Fibroblast of peridontal ligament (primary cell): ENCODE results near the gene PRRT1.
A peak's percentile ranks its signal among the peaks of the same experiment; 100 is the strongest.
"Not testable (repeated sequence)": the region's sequence is repeated elsewhere in the genome, so short reads cannot be mapped to it uniquely, and the experiment has no call there.

Experiments used
- DNase-seq: peaks from one replicate; pipeline ENCODE4 v3.0.0-alpha.2; 2010; ENCODE audit errors: extremely low read depth

PRRT1 gene

DNA sequence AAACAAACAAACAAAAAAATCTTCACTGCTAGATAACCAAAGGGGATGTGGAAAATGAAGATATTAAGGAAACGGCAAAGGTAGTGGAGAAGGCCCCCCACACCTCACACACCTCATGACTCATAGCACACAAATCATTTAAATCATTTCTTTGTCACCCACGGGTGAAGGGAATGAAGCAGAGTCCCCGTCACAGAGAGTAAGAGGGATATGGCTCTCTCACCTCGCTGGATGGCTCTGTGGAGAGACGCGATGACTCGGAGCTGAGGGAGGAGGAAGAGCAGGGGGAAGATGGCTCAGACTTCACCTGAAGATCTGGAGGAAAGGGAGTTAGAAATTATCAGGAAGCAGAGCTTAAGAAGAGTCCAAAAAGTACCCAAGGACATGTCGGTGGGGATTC is 24.9 kb downstream of the PRRT1 start:
- DNase-seq, result no peak

DNA sequence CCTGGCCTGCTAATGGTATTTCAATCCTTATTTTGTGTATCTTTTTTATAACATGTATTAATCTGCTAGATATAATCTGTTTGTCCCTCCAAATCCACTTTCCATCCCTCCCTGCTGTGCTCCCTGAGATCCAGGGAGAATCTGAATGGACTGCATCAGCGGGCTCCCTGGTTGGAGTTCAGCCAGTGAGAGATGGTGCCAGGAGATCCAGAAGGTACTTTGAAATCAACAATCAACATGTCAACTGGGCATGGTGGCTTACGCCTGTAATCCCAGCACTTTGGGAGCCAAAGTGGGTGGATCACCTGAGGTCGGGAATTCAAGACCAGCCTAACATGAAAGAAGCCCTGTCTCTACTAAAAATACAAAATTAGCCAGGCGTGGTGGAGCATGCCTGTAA is 28.1 kb downstream of the PRRT1 start:
- DNase-seq, result no peak

DNA sequence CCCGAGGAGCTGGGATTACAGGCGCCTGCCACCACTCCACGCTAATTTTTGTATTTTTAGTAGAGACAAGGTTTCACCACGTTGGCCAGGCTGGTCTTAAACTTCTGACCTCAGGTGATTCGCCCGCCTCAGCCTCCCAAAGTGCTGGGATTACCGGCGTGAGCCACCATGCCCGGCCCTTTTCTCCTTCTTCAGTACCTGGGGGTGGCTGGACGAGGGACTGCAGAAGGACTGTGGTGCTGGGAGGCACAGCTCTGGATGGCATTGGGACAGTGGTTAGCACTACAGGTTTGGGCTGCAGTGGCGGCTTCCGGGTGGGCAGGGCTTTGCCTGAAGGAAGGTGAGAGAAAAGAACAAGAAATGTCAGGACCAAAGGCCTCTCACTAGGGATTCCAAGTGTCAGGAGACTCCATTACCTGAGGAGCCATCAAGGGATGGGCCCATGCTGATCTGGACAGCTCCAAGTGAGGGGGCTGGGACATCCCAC is 31.1 kb downstream of the PRRT1 start:
- no peak for DNase-seq

DNA sequence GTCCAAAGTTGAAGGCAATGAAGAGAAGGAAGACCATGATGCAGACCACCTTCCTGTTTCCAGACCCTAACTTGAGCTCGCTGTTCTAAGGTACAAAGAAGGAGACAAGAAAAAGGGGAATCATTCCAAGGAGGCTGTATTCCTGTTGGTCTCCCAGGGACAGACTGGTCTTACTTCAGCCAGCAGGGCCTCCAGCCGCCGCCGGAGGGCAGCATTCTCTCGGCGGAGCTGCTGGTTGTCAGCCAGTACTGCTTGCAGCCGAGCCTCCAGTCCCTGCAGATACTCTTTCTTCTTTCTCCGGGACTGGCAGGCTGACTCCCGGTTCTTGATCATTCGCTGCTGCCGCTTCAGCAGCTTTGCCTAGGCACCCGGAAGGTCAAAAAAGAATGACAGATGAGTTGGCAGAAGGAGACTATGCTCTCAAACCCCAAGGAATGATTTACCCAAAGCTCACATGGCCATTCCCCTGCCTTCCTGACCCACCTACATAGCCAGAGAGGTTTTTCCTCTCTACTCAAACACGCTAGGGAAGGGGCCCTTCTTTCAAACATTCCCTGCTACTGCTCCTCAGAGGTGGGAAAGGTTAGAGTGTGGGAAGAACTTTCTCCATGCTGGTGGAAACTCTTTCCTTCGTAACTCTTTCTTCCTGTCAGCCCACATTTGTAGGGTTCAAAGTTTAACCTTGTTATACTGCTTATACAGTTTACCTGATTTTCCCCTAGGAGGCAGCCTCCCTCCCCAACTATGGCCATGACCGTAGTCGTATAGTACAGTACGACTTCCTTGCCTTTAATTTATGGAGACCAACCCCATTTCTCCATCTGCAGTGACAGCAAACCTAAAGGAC is 32.7 kb downstream of the PRRT1 start:
- DNase-seq, result peak; percentile 85

DNA sequence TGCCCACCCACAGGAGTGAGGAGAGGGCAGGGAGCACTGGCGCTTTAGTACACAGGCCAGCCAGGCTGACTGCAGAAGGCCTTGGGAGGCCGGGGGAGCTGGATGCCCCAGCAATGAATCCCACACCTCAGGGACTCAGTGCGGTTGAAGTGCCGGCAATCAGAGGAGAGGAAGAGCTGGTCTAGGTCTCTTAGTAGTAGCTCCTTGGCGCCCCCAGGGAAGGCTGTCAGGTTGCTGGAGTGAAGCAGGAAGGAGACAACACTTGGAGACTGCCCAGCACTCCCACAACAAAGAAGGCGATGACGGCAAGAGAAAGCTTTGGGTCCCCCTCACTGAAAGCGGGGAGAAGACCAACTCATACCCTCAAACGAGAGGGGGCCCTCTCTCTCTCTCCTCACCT is 34.3 kb downstream of the PRRT1 start:
- no peak for DNase-seq

DNA sequence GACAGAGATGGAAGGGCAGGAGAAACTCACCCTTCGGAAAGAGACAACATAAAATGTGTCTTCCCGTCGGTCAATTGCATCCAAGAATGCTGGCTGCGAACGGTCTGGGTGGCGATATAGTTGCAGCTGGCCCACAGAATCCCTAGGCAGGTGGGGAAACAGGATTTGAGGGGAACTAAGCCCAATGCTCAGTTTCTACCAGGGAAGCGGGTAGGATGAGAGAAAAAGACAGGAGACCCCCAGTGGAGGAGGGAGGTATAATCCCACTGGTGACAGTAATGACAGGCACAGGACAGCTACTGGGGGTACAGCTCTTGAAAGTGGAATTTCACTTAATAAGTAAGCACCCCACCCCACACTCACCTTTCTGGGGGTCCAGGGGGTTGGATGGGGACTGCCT is 35.1 kb downstream of the PRRT1 start:
- DNase-seq, result no peak

DNA sequence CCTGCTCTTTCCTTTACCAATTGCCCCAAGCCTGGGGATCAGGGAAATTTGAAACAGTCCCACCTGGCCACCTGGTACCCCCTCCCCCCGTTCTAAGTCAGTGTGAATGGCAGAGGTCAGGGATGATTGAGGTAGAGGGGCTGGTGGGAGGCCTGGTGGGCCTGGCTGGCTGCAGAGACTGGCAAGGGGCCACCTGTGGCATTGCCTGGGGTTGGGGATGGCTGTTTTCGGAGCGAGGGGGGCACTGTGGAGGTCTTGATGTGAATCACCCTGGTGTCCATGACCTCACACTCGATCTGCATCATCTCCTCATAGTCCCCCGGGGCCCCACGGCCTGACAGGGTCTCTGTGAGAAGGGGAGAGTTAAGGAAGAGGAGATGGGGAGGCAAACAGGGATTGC is 36.1 kb downstream of the PRRT1 start:
- no peak for DNase-seq

DNA sequence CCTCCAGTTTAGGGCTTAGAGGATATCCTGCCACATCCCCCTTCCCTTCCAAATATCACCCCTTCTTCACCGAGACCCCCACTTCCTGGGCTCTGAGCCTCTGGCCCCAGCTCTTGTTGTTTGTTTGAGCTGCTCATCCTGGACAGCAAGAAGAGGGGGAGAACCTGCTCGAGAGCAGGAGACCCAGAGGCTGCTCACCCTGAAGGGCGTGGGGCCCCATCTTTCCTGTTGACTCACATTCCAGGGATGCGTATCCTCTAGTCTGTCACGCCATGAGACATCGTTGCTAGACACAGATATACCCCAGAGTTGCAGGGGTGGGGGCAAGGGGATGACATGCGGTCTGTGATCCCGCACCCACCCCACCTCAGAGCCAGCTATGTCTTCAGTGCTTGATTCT is 36.9 kb downstream of the PRRT1 start:
- DNase-seq, result no peak

DNA sequence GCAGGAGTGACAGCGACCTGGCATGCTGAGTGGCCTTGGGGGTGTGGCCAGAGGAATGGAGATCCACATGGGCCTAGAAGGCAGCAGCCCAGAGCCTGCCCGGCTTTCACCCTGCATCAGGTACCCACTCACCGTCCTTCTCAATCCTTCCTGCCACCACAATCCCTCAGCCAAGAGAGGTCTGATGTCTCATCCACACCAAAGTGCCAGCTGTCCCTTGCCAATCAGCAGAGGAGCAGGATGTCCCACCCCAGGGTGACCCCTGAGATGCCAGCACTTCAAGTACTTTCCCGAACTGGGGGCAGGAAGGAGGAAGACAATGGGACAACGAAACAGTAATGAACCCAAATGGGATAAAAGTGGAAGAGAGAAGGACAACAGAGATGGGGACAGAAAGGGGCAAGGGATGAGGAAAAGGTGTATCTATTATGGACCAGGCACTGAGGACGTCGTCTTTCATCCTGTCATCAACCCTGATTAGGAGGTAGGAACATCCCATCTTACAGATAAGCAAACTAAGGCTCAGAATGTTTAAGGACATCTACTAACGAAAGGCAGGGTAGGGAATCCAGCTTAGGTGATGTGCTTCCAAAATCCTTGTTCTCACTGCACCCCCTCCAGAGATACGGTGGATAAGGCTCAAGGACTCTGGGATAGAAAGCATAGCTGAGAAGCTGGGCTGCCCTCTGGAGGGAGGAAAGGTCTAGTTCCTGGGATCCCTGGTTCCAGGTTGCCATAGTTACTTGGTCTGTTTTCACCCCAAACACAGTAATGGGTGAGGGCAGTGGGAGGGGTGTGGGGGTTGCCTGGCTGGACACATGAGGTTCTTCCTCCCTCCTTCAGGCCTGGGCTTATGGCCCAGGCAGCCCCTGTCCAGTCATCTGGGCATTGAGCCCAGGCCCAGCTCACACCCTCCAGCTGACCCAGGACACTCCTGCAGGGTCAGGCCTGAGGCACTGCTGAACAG is 38.1 kb downstream of the PRRT1 start:
- DNase-seq, result peak; percentile 98

DNA sequence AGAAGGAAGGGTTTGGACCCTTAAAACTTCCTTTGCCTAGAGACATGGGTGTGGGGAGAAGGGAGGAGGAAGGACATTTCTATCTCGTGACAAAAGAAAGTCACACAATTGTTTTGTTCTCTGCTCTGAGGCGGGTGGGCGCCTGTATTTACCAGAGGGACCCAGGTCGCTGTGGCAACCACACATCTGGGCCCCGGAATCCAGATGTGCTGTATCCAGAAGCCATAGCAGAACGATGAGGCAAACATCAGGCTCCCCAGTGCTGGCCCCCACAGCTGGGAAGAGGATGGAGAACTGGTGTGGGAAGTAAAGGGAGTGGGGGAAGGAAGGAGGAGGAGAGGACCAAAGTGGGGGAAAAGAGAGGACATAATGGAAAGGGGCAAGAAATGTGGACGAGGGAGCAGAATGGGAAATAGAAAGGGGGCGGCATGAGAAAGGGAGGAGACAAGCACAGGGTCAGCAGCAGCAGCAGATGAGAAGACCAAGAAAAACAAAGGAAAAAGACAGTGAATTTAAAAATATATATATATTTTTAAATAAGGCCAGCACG is 39.2 kb downstream of the PRRT1 start:
- DNase-seq, result no peak

DNA sequence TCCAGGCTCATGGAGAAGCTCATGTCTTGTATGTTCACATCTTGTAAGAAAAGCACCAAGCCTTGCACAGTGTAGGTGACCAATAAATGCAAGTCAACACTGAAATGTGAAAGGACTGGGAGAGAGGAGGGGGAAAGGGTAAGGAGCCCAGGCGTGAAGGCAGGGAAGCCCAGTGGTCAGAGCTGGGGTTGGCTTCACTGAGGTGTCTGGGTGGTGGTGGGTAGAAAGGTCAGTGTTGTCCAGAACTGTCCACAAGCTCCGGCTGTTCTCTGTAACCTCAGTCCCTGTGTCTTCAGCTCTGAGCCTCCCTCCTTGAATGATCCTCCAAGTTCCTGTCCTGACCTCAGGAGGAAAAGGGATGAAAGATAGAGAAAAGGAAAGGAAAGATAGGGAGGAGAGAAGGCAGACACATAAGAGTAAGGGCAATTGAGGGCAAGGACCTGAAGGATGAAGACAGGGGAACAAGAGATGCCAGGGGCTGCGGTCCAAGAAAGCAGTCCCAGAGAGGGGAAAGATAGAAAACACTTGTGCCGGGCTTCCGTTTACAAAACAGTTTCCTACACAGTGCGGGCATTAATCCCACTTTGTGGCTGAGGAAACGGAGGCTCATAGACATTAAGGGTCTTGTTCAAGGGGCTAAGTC is 40.2 kb downstream of the PRRT1 start:
- no peak for DNase-seq

DNA sequence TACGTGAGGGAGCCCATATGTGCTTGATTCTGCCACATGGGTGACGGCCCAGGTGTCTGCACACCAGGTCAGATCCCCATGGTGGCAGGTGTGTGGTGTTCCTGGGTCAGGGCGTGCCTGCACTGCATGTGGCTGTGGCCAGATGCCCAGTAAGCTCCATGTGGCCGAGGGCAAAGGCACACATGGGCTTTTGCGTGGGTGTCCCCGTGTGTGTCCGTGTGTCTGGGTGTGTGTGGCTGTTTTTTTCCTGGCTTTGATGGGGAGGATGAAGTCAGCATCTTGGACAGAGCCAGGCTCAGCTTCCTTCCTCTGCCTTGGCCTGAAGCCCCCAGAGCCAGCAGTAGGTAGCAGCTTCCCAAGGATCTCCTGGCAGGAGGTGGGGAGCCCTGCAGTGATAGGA is 41.1 kb downstream of the PRRT1 start:
- no peak for DNase-seq

DNA sequence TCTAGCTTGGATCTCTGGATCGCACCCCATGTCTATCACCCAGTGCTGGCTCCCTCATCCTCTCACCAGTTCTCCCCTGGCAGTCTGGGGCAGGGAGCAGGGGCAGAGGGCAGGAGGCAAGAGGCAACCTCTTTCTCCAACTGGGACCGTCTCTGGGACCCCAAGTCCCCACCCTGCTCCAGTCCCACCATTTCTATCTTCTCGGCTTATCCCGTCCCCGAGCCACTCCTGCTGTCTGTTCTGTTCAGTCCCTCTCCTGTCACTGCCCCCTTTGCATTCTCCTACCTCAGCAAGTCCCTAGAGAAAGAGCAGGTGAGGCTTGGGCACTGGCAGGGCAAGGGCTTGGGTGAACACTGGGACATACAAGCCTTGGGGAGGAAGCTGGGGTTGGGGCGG is 42.0 kb downstream of the PRRT1 start:
- no peak for DNase-seq

DNA sequence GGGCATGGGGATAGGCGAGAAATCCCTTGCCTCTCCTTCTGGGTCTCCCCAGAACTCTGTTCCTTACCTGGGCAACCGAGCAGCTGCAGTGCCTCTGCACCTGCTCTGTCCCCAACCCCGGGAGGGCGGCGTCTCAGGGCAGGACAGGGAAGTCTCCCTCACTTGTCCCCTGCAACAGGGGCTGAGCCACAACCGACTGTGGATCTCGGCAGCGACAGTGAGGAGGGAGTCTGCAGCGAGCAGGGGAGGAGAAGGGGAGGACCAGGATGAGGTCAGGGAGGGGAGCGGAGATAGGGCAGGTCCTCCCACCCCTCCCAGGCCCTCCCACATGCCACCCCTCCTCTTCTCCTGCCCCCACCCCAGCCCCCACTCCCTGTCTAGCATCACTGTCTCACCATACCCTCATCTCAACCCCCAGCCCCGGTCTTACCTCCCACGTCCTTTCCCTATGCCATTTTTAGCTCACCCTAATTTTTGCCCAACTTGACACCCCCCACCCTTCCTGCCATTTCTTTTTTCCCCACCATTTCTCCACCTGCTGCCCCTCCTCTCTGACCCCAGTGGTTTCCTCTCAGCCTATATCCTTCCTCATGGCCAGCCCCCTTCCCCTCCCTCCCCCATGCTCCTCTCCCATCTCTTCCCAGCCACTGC is 42.5 kb downstream of the PRRT1 start, which contains the start of gene TNXB:
TNXB (minus strand) TSS at position 225 of the 651 bp plus-strand sequence. CDS start 11,140 bp downstream, outside the sequence.
- DNase-seq, result no peak

DNA sequence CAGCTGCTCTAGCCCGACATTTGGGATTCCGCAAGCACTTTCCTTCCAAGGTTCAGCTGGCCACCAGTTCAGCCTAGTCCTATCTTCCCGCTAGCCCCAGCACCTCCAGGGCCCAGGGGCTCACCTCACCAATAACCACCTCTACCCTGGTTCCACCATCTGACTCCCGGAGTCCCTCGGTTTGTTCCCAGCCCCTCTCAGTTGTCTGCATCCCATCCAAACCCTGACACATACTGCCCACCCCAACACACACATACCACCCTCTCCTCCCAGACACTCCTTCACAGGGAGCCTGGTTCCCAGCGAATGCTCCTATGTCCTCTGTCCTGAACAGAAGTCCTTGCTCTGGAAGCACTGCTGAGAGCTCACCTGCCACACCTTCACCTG is 43.0 kb downstream of the PRRT1 start:
- no peak for DNase-seq

DNA sequence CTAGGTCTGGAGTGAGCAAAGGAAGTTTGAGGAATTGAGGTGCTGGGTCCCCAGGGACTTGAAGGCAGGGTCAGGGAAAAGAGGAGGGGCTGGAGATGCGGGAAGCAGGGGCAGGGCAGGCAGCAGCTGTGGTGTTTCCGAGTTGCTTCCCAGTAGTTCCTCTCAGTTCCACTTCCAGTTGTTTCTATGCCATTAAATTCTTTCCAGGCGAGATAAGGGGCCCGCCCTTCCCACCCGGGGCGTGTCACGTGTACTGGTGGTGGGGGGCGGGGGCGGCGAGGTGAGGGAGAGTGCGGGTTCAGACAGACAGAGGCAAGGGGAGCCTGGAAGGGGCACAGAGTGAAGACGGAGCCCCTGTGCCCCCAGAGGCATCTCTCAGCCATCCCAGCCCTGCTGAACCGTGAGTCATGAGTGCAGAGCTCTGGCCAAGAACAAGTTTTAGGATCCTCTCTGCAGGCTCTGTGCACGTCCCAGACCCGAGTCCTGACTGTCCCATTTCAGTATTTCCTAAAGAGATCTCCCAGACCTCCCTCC is 43.6 kb downstream of the PRRT1 start:
- DNase-seq, result peak; percentile 46

DNA sequence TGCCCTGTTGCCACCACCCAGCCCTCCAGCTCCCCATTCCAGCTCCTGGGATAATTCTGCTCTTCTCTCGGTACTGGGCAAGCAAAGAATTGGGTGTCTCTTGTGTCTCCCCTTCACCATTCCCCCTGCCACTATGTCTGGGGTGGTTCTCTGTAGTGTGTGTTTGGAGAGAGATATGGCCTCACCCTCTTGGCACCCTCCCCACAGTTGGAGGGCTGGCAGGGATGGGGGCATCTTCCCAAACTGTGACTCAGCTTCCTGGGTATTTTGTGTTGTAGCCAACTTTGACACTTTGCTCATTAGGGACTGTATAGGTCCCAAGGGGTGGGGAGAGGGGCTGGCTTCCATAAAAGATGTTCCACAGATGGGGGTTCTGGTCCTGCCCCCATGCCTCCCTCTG is 44.3 kb downstream of the PRRT1 start:
- no peak for DNase-seq

DNA sequence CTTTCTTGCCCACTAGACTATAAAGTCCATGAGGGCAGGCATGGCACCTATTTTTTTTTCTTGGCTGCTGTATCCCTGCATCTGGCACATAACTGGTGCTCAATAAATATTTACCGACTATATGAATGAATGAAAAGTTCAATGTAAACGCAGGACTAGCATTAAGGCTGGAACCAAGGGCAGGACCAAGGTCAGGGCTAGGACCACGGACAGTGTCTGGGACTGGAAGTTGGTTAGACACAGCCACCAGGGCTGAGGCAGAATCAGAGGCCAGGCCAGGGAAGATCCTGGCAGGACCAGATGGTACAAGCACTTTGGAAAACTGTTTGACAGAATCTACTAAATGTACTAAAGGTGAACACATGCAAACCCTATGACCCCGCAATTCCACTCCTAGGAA is 46.3 kb downstream of the PRRT1 start:
- DNase-seq, result peak; percentile 49

DNA sequence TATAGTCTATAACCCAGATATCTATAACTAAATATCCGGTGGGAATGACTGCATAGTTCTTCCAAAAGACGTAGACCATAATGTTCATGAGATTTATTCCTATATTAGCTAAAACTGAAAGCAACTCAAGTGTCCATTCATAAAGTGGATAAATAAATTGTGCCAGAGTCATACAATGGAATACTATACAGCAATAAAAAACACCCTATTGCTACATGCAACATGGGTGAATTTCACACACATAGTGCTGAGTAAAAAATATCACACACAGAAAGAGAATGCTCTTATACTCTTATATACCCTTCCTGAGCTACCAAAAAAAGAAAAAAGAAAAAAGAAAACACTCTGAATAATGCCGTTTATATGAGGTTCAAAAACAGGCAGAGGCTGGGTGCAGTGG is 49.5 kb downstream of the PRRT1 start:
- no peak for DNase-seq

DNA sequence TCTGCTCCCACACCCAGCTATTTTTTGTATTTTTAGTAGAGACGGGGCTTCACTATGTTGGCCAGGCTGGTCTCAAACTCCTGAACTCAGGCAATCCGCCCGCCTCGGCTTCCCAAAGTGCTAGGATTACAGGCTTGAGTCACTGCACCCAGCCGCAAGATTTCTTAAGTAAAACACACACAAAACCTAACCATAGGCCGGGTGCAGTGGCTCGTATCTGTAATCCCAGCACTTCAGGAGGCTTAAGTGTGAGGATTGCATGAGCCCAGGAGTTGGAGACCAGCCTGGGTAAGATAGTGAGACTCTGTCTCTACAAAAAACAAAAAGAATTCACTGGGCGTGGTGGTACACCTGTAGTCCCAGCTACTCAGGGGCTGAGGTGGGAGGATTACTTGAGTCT is 51.5 kb downstream of the PRRT1 start:
- not testable (repeated sequence) for DNase-seq
